MCF 10A (cell line): ENCODE results near the gene PTPN5. TPM values are rescaled to one million over a fixed set of nuclear protein-coding genes. Genes with fewer than 3 reads are reported as not detected.

Experiments used
- BruUV-seq: library from RNA; stranded (reverse); fragments of 400-500 nt; replicated peaks from 2 replicates; lab custom pipeline; 2021; lab: Mats Ljungman, UMichigan
- CTCF ChIA-PET: fragments of 300-600 bp; sonication (Branson Sonifier 250); formaldehyde crosslinking; extraction: SDS; loops from one replicate; lab custom pipeline; 2021; ENCODE audit warnings: antibody characterized with exemption, inconsistent platforms; lab: Yijun Ruan, JAX
- POLR2A ChIA-PET: fragments of 300-600, 350-650 bp; sonication (Branson Sonifier 250); formaldehyde crosslinking; extraction: SDS; loops from one replicate; lab custom pipeline; 2020; ENCODE audit warnings: antibody characterized with exemption, inconsistent platforms; lab: Yijun Ruan, JAX
- DNase-seq: peaks from one replicate; pipeline ENCODE4 v3.0.0-alpha.2; 2018; ENCODE audit not compliant: unreplicated experiment
- H3K27ac Mint-ChIP-seq: one replicate; pipeline ENCODE4 v1.8.0; 2022; ENCODE audit warnings: mild to moderate bottlenecking, low read depth, mixed read lengths; ENCODE audit not compliant: unreplicated experiment
- H3K27me3 Mint-ChIP-seq: one replicate; pipeline ENCODE4 v1.8.0; 2022; ENCODE audit warnings: mixed read lengths; ENCODE audit not compliant: insufficient read depth, unreplicated experiment
- H3K36me3 Mint-ChIP-seq: one replicate; pipeline ENCODE4 v1.8.0; 2022; ENCODE audit warnings: mild to moderate bottlenecking, moderate library complexity, mixed read lengths; ENCODE audit not compliant: insufficient read depth, unreplicated experiment
- H3K4me1 Mint-ChIP-seq: one replicate; pipeline ENCODE4 v1.8.0; 2022; ENCODE audit warnings: mixed read lengths; ENCODE audit not compliant: insufficient read depth, unreplicated experiment
- H3K4me3 Mint-ChIP-seq: one replicate; pipeline ENCODE4 v1.8.0; 2022; ENCODE audit warnings: mild to moderate bottlenecking, moderate library complexity, mixed read lengths; ENCODE audit not compliant: unreplicated experiment
- H3K9me3 Mint-ChIP-seq: one replicate; pipeline ENCODE4 v1.8.0; 2022; ENCODE audit warnings: mixed read lengths; ENCODE audit not compliant: unreplicated experiment
- intact Hi-C: fragments of 100-400 bp; cut with micrococcal nuclease; formaldehyde crosslinking; loops from 2 replicates; pipeline ENCODE4 v1.14.1; 2022
- total RNA-seq: library from RNA; stranded (reverse); gene quantifications from 2 replicates; pipeline ENCODE4 v1.2.3, GENCODE V29; 2022
- TF ChIP-seq, protein P1 (sequence below): fragments of 200-600 bp; IDR thresholded peaks from one replicate; pipeline ENCODE4 v1.8.0; 2022; ENCODE audit warnings: antibody characterized with exemption, mild to moderate bottlenecking; ENCODE audit not compliant: unreplicated experiment

The PTPN5 gene
- total RNA-seq, 1 experiment from 2014 or later, result not detected

DNA sequence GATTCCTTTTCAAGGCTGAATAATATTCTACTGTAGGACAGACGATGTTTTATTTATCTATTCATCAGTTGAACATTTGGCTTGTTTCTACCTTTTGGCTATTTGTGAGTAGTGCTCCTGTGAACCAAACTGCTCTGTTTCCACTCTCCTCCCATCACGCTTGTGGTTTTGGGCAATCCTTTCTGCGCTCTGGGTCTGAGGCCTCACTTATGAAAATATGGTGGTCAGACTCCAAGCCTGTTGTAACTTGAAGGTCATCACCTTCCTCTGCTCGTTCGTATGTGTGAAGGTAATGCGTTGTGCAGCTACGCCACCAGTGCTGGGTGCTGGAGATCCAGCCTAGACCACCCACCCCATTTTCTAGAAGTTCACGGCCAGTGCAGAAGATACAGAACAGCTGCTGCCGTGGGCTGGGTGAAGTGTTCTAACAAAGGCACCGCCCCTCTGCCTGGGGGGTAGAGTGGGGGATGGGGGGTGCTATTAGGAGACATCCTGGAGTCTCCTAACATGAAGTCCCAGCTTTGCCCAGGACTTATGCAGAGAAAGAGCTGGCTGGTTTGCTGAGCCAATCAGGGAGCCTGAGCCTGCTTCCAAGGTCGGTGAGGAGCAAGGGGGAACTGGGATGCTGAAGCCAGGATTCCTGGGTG lies 21.0 kb downstream of the PTPN5 start:
- TF ChIP-seq, protein P1, sequence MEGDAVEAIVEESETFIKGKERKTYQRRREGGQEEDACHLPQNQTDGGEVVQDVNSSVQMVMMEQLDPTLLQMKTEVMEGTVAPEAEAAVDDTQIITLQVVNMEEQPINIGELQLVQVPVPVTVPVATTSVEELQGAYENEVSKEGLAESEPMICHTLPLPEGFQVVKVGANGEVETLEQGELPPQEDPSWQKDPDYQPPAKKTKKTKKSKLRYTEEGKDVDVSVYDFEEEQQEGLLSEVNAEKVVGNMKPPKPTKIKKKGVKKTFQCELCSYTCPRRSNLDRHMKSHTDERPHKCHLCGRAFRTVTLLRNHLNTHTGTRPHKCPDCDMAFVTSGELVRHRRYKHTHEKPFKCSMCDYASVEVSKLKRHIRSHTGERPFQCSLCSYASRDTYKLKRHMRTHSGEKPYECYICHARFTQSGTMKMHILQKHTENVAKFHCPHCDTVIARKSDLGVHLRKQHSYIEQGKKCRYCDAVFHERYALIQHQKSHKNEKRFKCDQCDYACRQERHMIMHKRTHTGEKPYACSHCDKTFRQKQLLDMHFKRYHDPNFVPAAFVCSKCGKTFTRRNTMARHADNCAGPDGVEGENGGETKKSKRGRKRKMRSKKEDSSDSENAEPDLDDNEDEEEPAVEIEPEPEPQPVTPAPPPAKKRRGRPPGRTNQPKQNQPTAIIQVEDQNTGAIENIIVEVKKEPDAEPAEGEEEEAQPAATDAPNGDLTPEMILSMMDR, result no peak
- no peak for DNase-seq
- POLR2A ChIA-PET, result no interaction called here
- Mint-ChIP-seq H3K36me3 (no peaks in the 10 kb centered on the region), H3K4me3 (no peak overlapping the region), H3K27me3 (peaks cover 28% of the 10 kb centered on the region), H3K9me3 (no peaks in the 10 kb centered on the region), H3K27ac (no peak overlapping the region), H3K4me1 (peaks cover 1% of the 10 kb centered on the region)
- BruUV-seq, result no TSS peak
- intact Hi-C loops, result no loop called here
- CTCF ChIA-PET, result interaction anchor here (0.5 to 0.9 kb wide), 3 partner anchors 29 to 38 kb away, joined by 3 to 5 read pairs (median 5); no protein-coding TSS in a partner anchor

DNA sequence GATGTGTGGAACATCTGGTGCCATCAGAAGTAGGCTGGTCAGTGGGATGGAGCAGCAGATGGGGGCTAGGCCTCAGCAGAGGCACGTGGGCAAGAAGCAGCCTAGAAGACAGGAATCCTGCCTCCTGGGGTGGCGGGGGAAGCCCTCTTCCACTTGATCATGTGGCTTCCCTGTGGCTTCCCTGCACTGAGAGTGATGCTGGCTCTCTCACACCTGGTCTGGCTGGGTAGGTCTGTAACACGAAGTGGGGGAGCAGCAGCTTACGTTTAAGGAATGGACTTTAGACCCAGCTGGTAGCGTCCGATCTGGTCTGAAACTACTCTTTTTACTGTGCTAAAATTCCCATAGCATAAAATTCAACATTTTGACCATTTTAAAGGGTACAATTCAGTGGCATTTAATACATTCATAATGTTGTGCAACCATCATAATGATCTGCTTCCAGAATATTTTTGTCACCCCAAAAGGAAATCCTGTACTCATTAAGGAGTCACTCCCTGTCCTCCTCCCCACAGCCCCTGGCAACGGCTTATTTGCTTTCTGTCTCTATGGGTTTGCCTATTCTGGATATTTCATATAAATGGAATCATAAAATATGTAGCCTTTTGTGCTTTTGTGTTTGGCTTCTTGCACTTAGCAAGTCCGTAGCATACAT lies 21.7 kb downstream of the PTPN5 start:
- TF ChIP-seq, protein P1, result no peak
- CTCF ChIA-PET, result interaction anchor here (0.6 to 1.3 kb wide), 3 partner anchors 28 to 33 kb away, joined by 3 to 5 read pairs (median 5); no protein-coding TSS in a partner anchor
- Mint-ChIP-seq H3K9me3 (no peaks in the 10 kb centered on the region), H3K27me3 (peaks cover 28% of the 10 kb centered on the region), H3K36me3 (no peaks in the 10 kb centered on the region), H3K4me1 (peaks cover 7% of the 10 kb centered on the region), H3K4me3 (no peak overlapping the region), H3K27ac (no peak overlapping the region)
- intact Hi-C loops, result no loop called here
- BruUV-seq, result no TSS peak
- no peak for DNase-seq
- POLR2A ChIA-PET, result interaction anchor here (0.6 kb wide), 1 partner anchor 329 kb away, joined by 4 read pairs; no protein-coding TSS in a partner anchor

DNA sequence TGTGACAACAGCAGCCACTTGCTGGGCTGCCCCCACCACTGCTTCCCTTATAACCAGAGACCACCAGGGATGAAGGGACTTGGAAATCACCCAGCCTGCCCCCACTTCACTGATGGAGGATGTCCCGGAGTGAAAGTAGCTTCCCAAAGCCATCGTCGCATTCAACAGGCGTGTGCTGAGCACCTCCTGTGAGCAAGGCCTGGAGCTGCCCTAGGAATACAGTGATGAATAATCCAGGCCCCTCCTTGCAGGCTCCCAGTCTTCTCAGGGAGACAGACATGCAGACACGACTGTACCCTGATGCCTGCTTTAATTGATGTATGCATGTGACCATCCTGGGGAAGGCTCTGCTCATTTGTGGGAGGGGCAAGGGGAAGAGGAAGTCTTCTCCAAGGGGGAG lies 22.6 kb downstream of the PTPN5 start:
- H3K36me3 Mint-ChIP-seq, result no peaks in the 10 kb centered on the region
- CTCF ChIA-PET, result interaction anchor here (1.3 kb wide), 1 partner anchor 34 kb away, joined by 5 read pairs; no protein-coding TSS in a partner anchor
- H3K27ac Mint-ChIP-seq, result no peak overlapping the region
- H3K9me3 Mint-ChIP-seq, result no peaks in the 10 kb centered on the region
- intact Hi-C loops, result no loop called here
- H3K4me3 Mint-ChIP-seq, result no peak overlapping the region
- H3K27me3 Mint-ChIP-seq, result peaks cover 28% of the 10 kb centered on the region
- peaks cover 8% of the 10 kb centered on the region for H3K4me1 Mint-ChIP-seq
- BruUV-seq, result no TSS peak
- TF ChIP-seq, protein P1, result no peak
- POLR2A ChIA-PET, result interaction anchor here (0.6 kb wide), 1 partner anchor 328 kb away, joined by 4 read pairs; no protein-coding TSS in a partner anchor
- no peak for DNase-seq

DNA sequence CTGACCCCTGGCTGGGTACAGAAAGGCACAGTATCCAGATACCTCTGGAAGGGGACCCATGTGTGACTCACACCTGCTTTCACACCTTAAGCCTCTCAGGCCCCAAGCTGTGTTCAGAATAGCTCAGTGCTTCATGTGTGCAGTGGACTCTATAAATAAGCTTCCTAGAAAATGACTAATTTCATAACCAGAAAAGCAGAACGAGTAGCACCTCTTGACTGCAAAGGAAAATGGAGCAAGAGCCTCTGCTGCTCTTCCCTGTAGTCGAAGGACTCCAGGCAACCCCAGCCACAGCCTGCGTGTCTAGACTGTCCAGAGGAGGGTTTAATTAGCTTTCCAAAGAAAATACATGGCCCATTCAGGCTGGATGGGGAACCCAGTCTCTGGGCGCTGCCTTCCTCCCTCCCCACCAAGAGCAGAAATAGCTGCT lies 23.1 kb downstream of the PTPN5 start:
- no peak overlapping the region for H3K27ac Mint-ChIP-seq
- no peaks in the 10 kb centered on the region for H3K36me3 Mint-ChIP-seq
- no TSS peak for BruUV-seq
- H3K4me1 Mint-ChIP-seq, result peaks cover 13% of the 10 kb centered on the region
- DNase-seq, result no peak
- TF ChIP-seq, protein P1, result no peak
- ChIA-PET CTCF (interaction anchor here (1.3 kb wide), 1 partner anchor 35 kb away, joined by 5 read pairs; no protein-coding TSS in a partner anchor), POLR2A (interaction anchor here (0.6 kb wide), 1 partner anchor 235 kb away, joined by 3 read pairs; no protein-coding TSS in a partner anchor)
- intact Hi-C loops, result no loop called here
- no peak overlapping the region for H3K4me3 Mint-ChIP-seq
- no peaks in the 10 kb centered on the region for H3K9me3 Mint-ChIP-seq
- peaks cover 28% of the 10 kb centered on the region for H3K27me3 Mint-ChIP-seq
